Psoas muscle (tissue), 8 donors: ENCODE measurements around the gene CFAP20. TPM values are rescaled to one million over a fixed set of nuclear protein-coding genes. Genes with fewer than 3 reads are reported as not detected.
A peak's percentile ranks its signal among the peaks of the same experiment; 100 is the strongest.

Experiments
- ATAC-seq, 4 donors: fragments of 200-7000 bp; cut with Tn5 transposase; one replicate each; pipeline ENCODE4 v1.9.1; 2020; ENCODE audit warnings: moderate library complexity in 3 of 4, mild to moderate bottlenecking in 2 of 4
- DNase-seq, 2 donors: peaks; one replicate each; pipeline ENCODE4 v3.0.0-alpha.2; 2020
- H3K27ac ChIP-seq: fragments of 200-600 bp; one replicate; pipeline ENCODE4 v1.8.0; 2022
- H3K27me3 ChIP-seq, 3 donors: fragments of 200-600 bp in 1 of 3; one replicate each; pipeline versions ENCODE4 v1.6.1 to v1.8.0; 2013 to 2022; ENCODE audit warnings: low read length in 2 of 3, mild to moderate bottlenecking in 2 of 3, moderate library complexity in 1 of 3; ENCODE audit not compliant: insufficient read depth in 3 of 3
- H3K36me3 ChIP-seq, 2 donors: fragments of 200-600 bp in 1 of 2; one replicate each; pipeline versions ENCODE4 v1.6.1 to v1.8.0; 2013 to 2022; ENCODE audit warnings: low read depth in 1 of 2, mild to moderate bottlenecking in 1 of 2, moderate library complexity in 1 of 2; ENCODE audit not compliant: insufficient read depth in 1 of 2
- H3K4me1 ChIP-seq: fragments of 200-600 bp; one replicate; pipeline ENCODE4 v1.8.0; 2022
- H3K4me3 ChIP-seq: fragments of 200-600 bp; one replicate; pipeline ENCODE4 v1.8.0; 2022; ENCODE audit warnings: mild to moderate bottlenecking
- H3K9me3 ChIP-seq: fragments of 200-600 bp; one replicate; pipeline ENCODE4 v1.8.0; 2022
- CTCF ChIP-seq: fragments of 200-600 bp; IDR thresholded peaks from one replicate; pipeline ENCODE4 v1.8.0; 2022; ENCODE audit warnings: antibody characterized with exemption
- whole genome bisulfite sequencing, 3 donors: extraction: QIAGEN DNeasy Blood & Tissue Kit; methylation state at CpG; one replicate each; pipeline versions ENCODE4 v1.1.6 to v1.1.7; 2013; 5-methylcytosine and 5-hydroxymethylcytosine counted together
- intact Hi-C, 2 donors: fragments of 100-400 bp; cut with DNase I; formaldehyde crosslinking; loops; one replicate each; pipeline versions ENCODE4 v1.11.0 to v1.14.2; 2022
- polyA plus RNA-seq, 3 donors: library from polyadenylated mRNA; stranded (reverse); fragments of 200-250 nt; gene quantifications; one replicate each; pipeline ENCODE4 v1.2.3, GENCODE V29; 2013
- total RNA-seq, 4 donors: library from RNA; stranded (reverse); fragmentation: NEBNext Ultra II Directional in 2 of 4; extraction: Animal tissue kit (Norgen Biotek cat#: 25700) in 2 of 4; gene quantifications; one replicate each; pipeline versions ENCODE4 v1.2.1 to v1.2.4, GENCODE V29; 2021 to 2023
- donor health status: healthy with polysubstance abuse.
- donor health status: DM: no; HTN: no; CAD: no; lungs with moderate emphysema.
- donor health status: Bipolar disorder and iron deficiency.
- donor health status: healthy.
- donor health status: DM: yes; HTN: yes; CAD: no.
- donor health status: DM: no; HTN: no; CAD: no.
- donor health status: DM: no; HTN: no; CAD: no.
- donor health status: DM: yes; HTN: yes; CAD: no.

The CFAP20 gene
- total and polyA plus RNA-seq, 7 donors, result 5.6 to 22.0 (median 9.4) TPM

- Histone ChIP-seq H3K27me3 (no peaks in the 10 kb centered on the region), H3K36me3 (peaks cover 21 to 87% of the 10 kb centered on the region in 2 donors), H3K4me3 (no peak overlapping the region), H3K9me3 (no peaks in the 10 kb centered on the region), H3K4me1 (no peaks in the 10 kb centered on the region), H3K27ac (no peak overlapping the region)
- no peak for TF ChIP-seq CTCF
- intact Hi-C loops, result no loop called here
- WGBS, 3 donors, result 74 to 94% (median 89%) methylated on average over 3 of the region's 3 CpGs
- ATAC-seq (no peak), DNase-seq (no peak)
Measured at GRCh38 chr16:58160855-58161254, 31.7 kb upstream of the CFAP20 start.

- no peaks in the 10 kb centered on the region for H3K4me1 ChIP-seq
- H3K9me3 ChIP-seq, result no peaks in the 10 kb centered on the region
- H3K36me3 ChIP-seq, result peaks cover 6 to 66% of the 10 kb centered on the region in 2 donors
- TF ChIP-seq CTCF, result no peak
- 73 to 97% (median 91%) methylated on average over 3 of the region's 3 CpGs for WGBS, 3 donors
- no peak overlapping the region for H3K27ac ChIP-seq
- H3K27me3 ChIP-seq, result no peaks in the 10 kb centered on the region
- intact Hi-C loops, result no loop called here
- H3K4me3 ChIP-seq, result no peak overlapping the region
- no peak for DNase-seq
- ATAC-seq, result peak in 1 of 4 donors; percentile 12
Measured at GRCh38 chr16:58158725-58159124, 29.5 kb upstream of the CFAP20 start.

DNA sequence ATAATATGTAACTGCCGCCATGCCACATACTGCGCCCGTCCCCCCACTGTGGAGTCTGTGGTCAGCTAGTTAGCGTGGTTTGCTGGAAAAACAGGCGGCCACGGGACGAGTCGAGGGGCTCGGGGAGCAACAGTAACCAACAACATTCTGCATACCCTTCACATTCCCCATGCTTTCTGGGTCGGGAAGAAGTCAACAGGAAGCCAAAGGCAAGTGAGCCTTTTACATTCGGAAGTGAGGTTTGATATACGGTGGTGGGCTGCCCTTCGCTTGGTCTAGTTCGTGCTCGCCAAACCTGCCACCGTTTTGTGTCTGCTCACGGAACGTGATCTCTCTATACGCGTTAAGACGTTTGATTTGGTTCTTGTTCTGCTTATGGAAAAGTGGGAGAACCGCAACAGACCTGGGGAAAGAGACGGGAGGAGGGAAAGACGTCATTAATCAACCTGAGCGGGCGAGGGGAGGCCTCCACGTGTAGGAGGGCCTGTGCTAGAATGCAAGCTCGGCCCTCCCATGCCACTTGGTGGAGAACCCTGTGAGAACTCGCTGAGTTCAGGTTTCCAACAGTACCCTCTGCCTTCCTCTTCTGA lies 28.9 kb upstream of the CFAP20 start:
- DNase-seq, result no peak
- no peak for ATAC-seq
- intact Hi-C loops, result no loop called here
- peaks cover 4 to 59% of the 10 kb centered on the region in 2 donors for H3K36me3 ChIP-seq
- H3K27me3 ChIP-seq, result no peaks in the 10 kb centered on the region
- no peak overlapping the region for H3K27ac ChIP-seq
- 80 to 84% (median 82%) methylated on average over 29 of the region's 29 CpGs for WGBS, 3 donors
- no peaks in the 10 kb centered on the region for H3K9me3 ChIP-seq
- no peak overlapping the region for H3K4me3 ChIP-seq
- TF ChIP-seq CTCF, result no peak
- no peaks in the 10 kb centered on the region for H3K4me1 ChIP-seq

GRCh38 chr16:58157239-58157638 lies 28.1 kb upstream of the CFAP20 start:
- 65 to 90% (median 71%) methylated on average over 2 of the region's 2 CpGs for WGBS, 3 donors
- DNase-seq, result no peak
- H3K36me3 ChIP-seq, result peaks cover 0 to 51% of the 10 kb centered on the region in 2 donors

More at GRCh38 chr16:58157239-58157638, 28.1 kb upstream of the CFAP20 start:
- intact Hi-C loops, result no loop called here
- TF ChIP-seq CTCF, result no peak
- no peak for ATAC-seq
- H3K9me3 ChIP-seq, result no peaks in the 10 kb centered on the region
- H3K27me3 ChIP-seq, result no peaks in the 10 kb centered on the region
- H3K4me1 ChIP-seq, result no peaks in the 10 kb centered on the region
- H3K4me3 ChIP-seq, result no peak overlapping the region
- H3K27ac ChIP-seq, result no peak overlapping the region
